ENCODE data around the gene BRAT1.

GRCh38 chr7:2515424-2516193 is 39.7 kb downstream of the BRAT1 start:
- no peak for TF ChIP-seq CTCF (conservative IDR thresholded peaks at IDR 0.05 in 1 of 2, IDR thresholded peaks at IDR 0.05 in 1 of 2; ENCODE audit: low read depth in 1 of 2, low read length in 2 of 2)
- TF ChIP-seq EZH2 (IDR thresholded peaks at IDR 0.05; ENCODE audit: low read length, missing control alignments) = no peak

All from fibroblast of lung (primary cell).